PC-9 (cell line): ENCODE measurements around the gene ID4. TPM values are rescaled to one million over a fixed set of nuclear protein-coding genes. Genes with fewer than 3 reads are reported as not detected.

Experiments
- BruUV-seq: library from RNA; stranded (reverse); fragments of 400-500 nt; replicated peaks from 2 replicates; lab custom pipeline; 2021; lab: Mats Ljungman, UMichigan
- CTCF ChIA-PET: fragments of 300-600 bp; sonication (Branson Sonifier 250); formaldehyde crosslinking; loops from one replicate; lab custom pipeline; 2022; ENCODE audit warnings: antibody characterized with exemption; lab: Charles Lee
- POLR2A ChIA-PET: fragments of 300-600 bp; sonication (Branson Sonifier 250); formaldehyde crosslinking; loops from one replicate; lab custom pipeline; 2022; ENCODE audit warnings: antibody characterized with exemption; ENCODE audit not compliant: unreplicated experiment; lab: Charles Lee
- DNase-seq, 2 experiments: peaks; one replicate each; pipeline versions ENCODE4 v3.0.0 to v3.0.0-alpha.2; 2015 to 2022; ENCODE audit warnings: mixed read lengths in 1 of 2
- H2AFZ ChIP-seq: fragments of 200-600 bp; sonication (generic); 2 replicates; pipeline ENCODE4 v1.8.1; 2017; ENCODE audit warnings: antibody characterized with exemption
- H3F3A ChIP-seq: fragments of 200-600 bp; sonication (generic); 2 replicates; pipeline ENCODE4 v1.8.1; 2017; ENCODE audit warnings: antibody characterized with exemption, mild to moderate bottlenecking, low read depth; ENCODE audit not compliant: insufficient read depth
- H3K27ac ChIP-seq: fragments of 200-600 bp; sonication (generic); 2 replicates; pipeline ENCODE4 v1.6.1; 2016; ENCODE audit warnings: mixed run types
- H3K27me3 ChIP-seq: fragments of 200-600 bp; sonication (generic); 2 replicates; pipeline ENCODE4 v1.6.1; 2016; ENCODE audit warnings: low read depth, mixed run types; ENCODE audit not compliant: insufficient read depth
- H3K36me3 ChIP-seq: fragments of 200-600 bp; sonication (generic); 2 replicates; pipeline ENCODE4 v1.6.1; 2016; ENCODE audit warnings: low read depth, mixed run types
- H3K4me1 ChIP-seq: fragments of 200-600 bp; sonication (generic); replicated peaks from 2 replicates; pipeline ENCODE4 v1.6.1; 2016; ENCODE audit warnings: mixed run types; ENCODE audit not compliant: insufficient read depth
- H3K4me2 ChIP-seq: fragments of 200-600 bp; sonication (generic); 2 replicates; pipeline ENCODE4 v1.6.1; 2017; ENCODE audit warnings: mixed run types
- H3K4me3 ChIP-seq: fragments of 200-600 bp; sonication (generic); 2 replicates; pipeline ENCODE4 v1.6.1; 2016; ENCODE audit warnings: mixed run types
- H3K79me2 ChIP-seq: fragments of 200-600 bp; sonication (generic); 2 replicates; pipeline ENCODE4 v1.6.1; 2017; ENCODE audit warnings: low read depth, mixed run types
- H3K9me2 ChIP-seq: fragments of 200-600 bp; sonication (generic); 2 replicates; pipeline ENCODE4 v1.8.1; 2017; ENCODE audit warnings: mild to moderate bottlenecking; ENCODE audit not compliant: insufficient read depth
- H3K9me3 ChIP-seq: fragments of 200-600 bp; sonication (generic); 2 replicates; pipeline ENCODE4 v1.8.1; 2016; ENCODE audit warnings: low read depth; ENCODE audit not compliant: insufficient read depth
- H4K20me1 ChIP-seq: fragments of 200-600 bp; sonication (generic); 2 replicates; pipeline ENCODE4 v1.8.1; 2017; ENCODE audit not compliant: insufficient read depth
- CTCF ChIP-seq: fragments of 200-600 bp; sonication (generic); conservative IDR thresholded peaks from 2 replicates; pipeline ENCODE4 v1.6.1; 2017; ENCODE audit warnings: mixed run types, antibody characterized with exemption, mild to moderate bottlenecking, moderate library complexity
- EZH2 ChIP-seq: fragments of 200-600 bp; sonication (generic); IDR thresholded peaks from 2 replicates; pipeline ENCODE4 v1.8.0; 2017; ENCODE audit warnings: antibody characterized with exemption, low read depth
- intact Hi-C: fragments of 100-400 bp; cut with micrococcal nuclease; formaldehyde crosslinking; loops from one replicate; pipeline ENCODE4 v1.10.0; 2022; ENCODE audit not compliant: unreplicated experiment
- total RNA-seq: library from RNA; stranded (reverse); gene quantifications from 2 replicates; pipeline ENCODE4 v1.2.3, GENCODE V29; 2021

The ID4 gene
- total RNA-seq, 1 experiment from 2014 or later = 4.4 TPM

- H3K36me3 ChIP-seq = no peaks in the 10 kb centered on the region
- H3K4me3 ChIP-seq = no peak overlapping the region
- H3K27ac ChIP-seq = no peak overlapping the region
- H3F3A ChIP-seq = peaks cover under 1% of the 10 kb centered on the region; the same call in 1 of the 2 replicates
- peaks cover 17% of the 10 kb centered on the region for H3K27me3 ChIP-seq
- H3K79me2 ChIP-seq = no peaks in the 10 kb centered on the region
- BruUV-seq = no TSS peak
- ChIA-PET POLR2A (interaction anchor here (0.6 to 0.8 kb wide), 2 partner anchors 10 to 1379 kb away, joined by 10 read pairs; no protein-coding TSS in a partner anchor), CTCF (no interaction called here)
- no peaks in the 10 kb centered on the region; the same call in 1 of the 2 replicates for H3K9me2 ChIP-seq
- H4K20me1 ChIP-seq = no peaks in the 10 kb centered on the region
- TF ChIP-seq CTCF (no peak), EZH2 (no peak)
- intact Hi-C loops = no loop called here
- H2AFZ ChIP-seq = no peak overlapping the region
- H3K4me1 ChIP-seq = no peaks in the 10 kb centered on the region; the same call in 1 of the 2 replicates
- no peak for DNase-seq
- H3K4me2 ChIP-seq = no peak overlapping the region
- no peaks in the 10 kb centered on the region for H3K9me3 ChIP-seq
Observed at GRCh38 chr6:19841181-19841580, 4.0 kb downstream of the ID4 start.

GRCh38 chr6:19842030-19842615, 5.0 kb downstream of the ID4 start:
- no TSS peak for BruUV-seq
- intact Hi-C loops = no loop called here
- H3K27me3 ChIP-seq = peaks cover 17% of the 10 kb centered on the region

GRCh38 chr6:19844689-19845088, 7.5 kb downstream of the ID4 start:
- BruUV-seq = no TSS peak
- intact Hi-C loops = no loop called here

More at GRCh38 chr6:19842030-19842615, 5.0 kb downstream of the ID4 start:
- Histone ChIP-seq H3K4me2 (no peak overlapping the region), H3K27ac (no peak overlapping the region), H3K9me2 (no peaks in the 10 kb centered on the region; the same call in 1 of the 2 replicates), H3K36me3 (no peaks in the 10 kb centered on the region), H3K4me1 (no peaks in the 10 kb centered on the region; the same call in 1 of the 2 replicates), H3K79me2 (no peaks in the 10 kb centered on the region), H3K4me3 (no peak overlapping the region), H3F3A (no peaks in the 10 kb centered on the region), H4K20me1 (no peaks in the 10 kb centered on the region), H3K9me3 (no peaks in the 10 kb centered on the region), H2AFZ (no peak overlapping the region)
- TF ChIP-seq CTCF (no peak), EZH2 (no peak)
- ChIA-PET CTCF (no interaction called here), POLR2A (interaction anchor here (0.8 kb wide), 1 partner anchor 9 kb away, joined by 10 read pairs; no protein-coding TSS in a partner anchor)
- no peak for DNase-seq

More at GRCh38 chr6:19844689-19845088, 7.5 kb downstream of the ID4 start:
- no peak for TF ChIP-seq CTCF
- no peak for TF ChIP-seq EZH2
- Histone ChIP-seq H4K20me1 (no peaks in the 10 kb centered on the region), H3K4me1 (no peaks in the 10 kb centered on the region; the same call in 1 of the 2 replicates), H3K79me2 (no peaks in the 10 kb centered on the region), H3K4me2 (no peak overlapping the region), H3K27ac (no peak overlapping the region), H3K9me2 (no peaks in the 10 kb centered on the region; the same call in 1 of the 2 replicates), H3F3A (no peaks in the 10 kb centered on the region), H2AFZ (no peak overlapping the region), H3K4me3 (no peak overlapping the region), H3K9me3 (no peaks in the 10 kb centered on the region), H3K36me3 (no peaks in the 10 kb centered on the region), H3K27me3 (no peaks in the 10 kb centered on the region)
- ChIA-PET CTCF (no interaction called here), POLR2A (no interaction called here)
- DNase-seq = no peak
